Hepatocyte (in vitro differentiated cells): ENCODE data around the gene CNOT6. TPM values are rescaled to one million over a fixed set of nuclear protein-coding genes. Genes with fewer than 3 reads are reported as not detected.
A peak's percentile ranks its signal among the peaks of the same experiment; 100 is the strongest.

Experiments used
- DNase-seq: peaks from one replicate; pipeline ENCODE4 v3.0.0-alpha.2; 2016; ENCODE audit warnings: low spot score
- H2AFZ ChIP-seq: fragments of 200-600 bp; sonication (generic); 2 replicates; pipeline ENCODE4 v1.6.0; 2016; ENCODE audit warnings: antibody characterized with exemption, mild to moderate bottlenecking
- H3K27ac ChIP-seq: fragments of 200-600 bp; sonication (generic); 2 replicates; pipeline ENCODE4 v1.5.1; 2016; ENCODE audit warnings: mild to moderate bottlenecking
- H3K27me3 ChIP-seq: fragments of 200-600 bp; sonication (generic); 2 replicates; pipeline ENCODE4 v1.6.1; 2016
- H3K36me3 ChIP-seq: fragments of 200-600 bp; sonication (generic); replicated peaks from 2 replicates; pipeline ENCODE4 v1.5.1; 2016; ENCODE audit warnings: low read depth; ENCODE audit not compliant: insufficient read depth
- H3K4me1 ChIP-seq: fragments of 200-600 bp; sonication (generic); 2 replicates; pipeline ENCODE4 v1.5.1; 2016; ENCODE audit warnings: mild to moderate bottlenecking, moderate library complexity; ENCODE audit not compliant: insufficient read depth
- H3K4me2 ChIP-seq: fragments of 200-600 bp; sonication (generic); 2 replicates; pipeline ENCODE4 v1.6.0; 2016
- H3K4me3 ChIP-seq: fragments of 200-600 bp; sonication (generic); 2 replicates; pipeline ENCODE4 v1.5.1; 2016; ENCODE audit warnings: mild to moderate bottlenecking
- H3K79me2 ChIP-seq: fragments of 200-600 bp; sonication (generic); 2 replicates; pipeline ENCODE4 v1.6.0; 2017; ENCODE audit warnings: mild to moderate bottlenecking
- H3K9me2 ChIP-seq: fragments of 200-600 bp; sonication (generic); replicated peaks from 2 replicates; pipeline ENCODE4 v1.6.0; 2017; ENCODE audit warnings: mild to moderate bottlenecking; ENCODE audit not compliant: insufficient read depth
- H3K9me3 ChIP-seq: fragments of 200-600 bp; sonication (generic); 2 replicates; pipeline ENCODE4 v1.5.1; 2016; ENCODE audit warnings: low read depth, mild to moderate bottlenecking
- H4K20me1 ChIP-seq: fragments of 200-600 bp; sonication (generic); 2 replicates; pipeline ENCODE4 v1.6.0; 2016; ENCODE audit warnings: mild to moderate bottlenecking; ENCODE audit not compliant: insufficient read depth, poor library complexity, severe bottlenecking
- EZH2 ChIP-seq: fragments of 200-600 bp; sonication (generic); IDR thresholded peaks from 2 replicates; pipeline ENCODE4 v1.6.1; 2016; ENCODE audit warnings: antibody characterized with exemption, mild to moderate bottlenecking, borderline replicate concordance
- EZH2phosphoT487 ChIP-seq: fragments of 200-600 bp; sonication (generic); IDR thresholded peaks from one replicate; pipeline ENCODE4 v1.6.1; 2018; ENCODE audit warnings: antibody characterized with exemption, mild to moderate bottlenecking, low read depth, moderate library complexity; ENCODE audit not compliant: unreplicated experiment, severe bottlenecking
- WGBS: methylation state at CpG from one replicate; pipeline ENCODE4 v1.1.6; 2016; ENCODE audit warnings: low lambda C conversion rate; ENCODE audit errors: missing lambda C conversion rate; 5-methylcytosine and 5-hydroxymethylcytosine counted together
- polyA plus RNA-seq: library from polyadenylated mRNA; unstranded; fragments of >200 nt; fragmentation: Nextera tagmentation; extraction: Ambion mirVana; gene quantifications from 2 replicates; pipeline ENCODE4 v1.2.1, GENCODE V29; 2016
- total RNA-seq: library from RNA; depleted of rRNA; stranded (reverse); fragments of >200 nt; gene quantifications from 2 replicates; pipeline ENCODE4 v1.2.3, GENCODE V29; 2014
- TF ChIP-seq, protein P1 (sequence below): fragments of 200-600 bp; sonication (generic); IDR thresholded peaks from 2 replicates; pipeline ENCODE4 v1.5.1; 2016; ENCODE audit warnings: antibody characterized with exemption, mild to moderate bottlenecking; ENCODE audit not compliant: poor library complexity

Gene CNOT6
- total and polyA plus RNA-seq, 2 experiments from 2014 or later: 12.0 to 24.1 TPM

DNA sequence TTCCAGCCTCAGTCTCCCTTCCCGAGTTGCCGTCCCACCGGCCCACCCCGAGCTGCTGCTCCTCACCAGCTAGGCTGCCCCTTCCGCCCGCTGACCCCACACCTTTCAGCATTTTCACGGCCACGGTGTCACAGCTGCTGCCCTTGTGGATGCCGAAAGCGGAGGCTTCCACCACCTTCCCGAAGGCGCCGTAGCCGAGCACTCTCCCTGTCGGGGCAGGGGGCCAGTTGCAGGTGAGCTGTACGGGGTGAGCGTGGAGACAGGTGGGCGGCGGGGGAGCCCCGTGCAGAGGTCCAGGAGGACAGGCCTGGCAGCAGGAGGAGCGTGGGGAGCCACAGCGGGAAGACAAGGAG, 125.4 kb downstream of the CNOT6 start:
- H3K4me2 ChIP-seq: peak overlapping the region; percentile 97
- H3K9me3 ChIP-seq: no peaks in the 10 kb centered on the region
- H3K36me3 ChIP-seq: no peaks in the 10 kb centered on the region
- no peaks in the 10 kb centered on the region for H3K4me1 ChIP-seq
- no peaks in the 10 kb centered on the region for H3K9me2 ChIP-seq
- H3K27me3 ChIP-seq: peaks cover 13% of the 10 kb centered on the region
- no peak for DNase-seq
- H4K20me1 ChIP-seq: no peaks in the 10 kb centered on the region
- no peak overlapping the region for H3K27ac ChIP-seq
- no peak overlapping the region for H3K4me3 ChIP-seq
- TF ChIP-seq, protein P1, sequence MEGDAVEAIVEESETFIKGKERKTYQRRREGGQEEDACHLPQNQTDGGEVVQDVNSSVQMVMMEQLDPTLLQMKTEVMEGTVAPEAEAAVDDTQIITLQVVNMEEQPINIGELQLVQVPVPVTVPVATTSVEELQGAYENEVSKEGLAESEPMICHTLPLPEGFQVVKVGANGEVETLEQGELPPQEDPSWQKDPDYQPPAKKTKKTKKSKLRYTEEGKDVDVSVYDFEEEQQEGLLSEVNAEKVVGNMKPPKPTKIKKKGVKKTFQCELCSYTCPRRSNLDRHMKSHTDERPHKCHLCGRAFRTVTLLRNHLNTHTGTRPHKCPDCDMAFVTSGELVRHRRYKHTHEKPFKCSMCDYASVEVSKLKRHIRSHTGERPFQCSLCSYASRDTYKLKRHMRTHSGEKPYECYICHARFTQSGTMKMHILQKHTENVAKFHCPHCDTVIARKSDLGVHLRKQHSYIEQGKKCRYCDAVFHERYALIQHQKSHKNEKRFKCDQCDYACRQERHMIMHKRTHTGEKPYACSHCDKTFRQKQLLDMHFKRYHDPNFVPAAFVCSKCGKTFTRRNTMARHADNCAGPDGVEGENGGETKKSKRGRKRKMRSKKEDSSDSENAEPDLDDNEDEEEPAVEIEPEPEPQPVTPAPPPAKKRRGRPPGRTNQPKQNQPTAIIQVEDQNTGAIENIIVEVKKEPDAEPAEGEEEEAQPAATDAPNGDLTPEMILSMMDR: no peak
- no peak for TF ChIP-seq EZH2phosphoT487
- TF ChIP-seq EZH2: no peak
- H2AFZ ChIP-seq: no peak overlapping the region
- WGBS: 86% methylated on average over 22 of the region's 22 CpGs
- no peaks in the 10 kb centered on the region for H3K79me2 ChIP-seq

DNA sequence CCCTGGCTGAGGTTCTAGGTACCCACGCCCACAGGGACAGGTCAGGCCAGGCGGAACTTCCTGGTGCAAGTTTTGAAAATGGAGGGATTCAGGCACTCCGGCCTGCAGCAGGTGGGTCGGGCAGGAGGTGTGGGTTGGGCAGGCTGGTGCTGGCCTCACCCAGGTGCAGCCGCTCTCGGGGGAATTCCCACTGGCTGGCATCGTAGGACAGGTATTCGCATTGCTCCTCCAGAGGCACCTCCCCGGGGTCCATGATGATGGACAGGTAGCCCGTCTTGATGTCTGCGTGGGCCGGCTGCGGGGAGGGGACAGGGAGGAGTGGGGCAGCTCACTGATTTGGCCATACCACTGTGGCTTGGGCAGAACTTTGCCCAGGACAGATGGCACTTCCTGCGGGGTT, 125.8 kb downstream of the CNOT6 start:
- Histone ChIP-seq H3K36me3 (no peaks in the 10 kb centered on the region), H3K9me2 (no peaks in the 10 kb centered on the region), H3K27ac (no peak overlapping the region), H3K4me3 (no peak overlapping the region), H3K4me1 (no peaks in the 10 kb centered on the region), H3K9me3 (no peaks in the 10 kb centered on the region), H2AFZ (no peak overlapping the region), H4K20me1 (no peaks in the 10 kb centered on the region), H3K27me3 (peaks cover 13% of the 10 kb centered on the region), H3K4me2 (no peak overlapping the region), H3K79me2 (no peaks in the 10 kb centered on the region)
- 96% methylated on average over 14 of the region's 14 CpGs for WGBS
- TF ChIP-seq, protein P1: no peak
- TF ChIP-seq EZH2 (no peak), EZH2phosphoT487 (no peak)
- DNase-seq: no peak

DNA sequence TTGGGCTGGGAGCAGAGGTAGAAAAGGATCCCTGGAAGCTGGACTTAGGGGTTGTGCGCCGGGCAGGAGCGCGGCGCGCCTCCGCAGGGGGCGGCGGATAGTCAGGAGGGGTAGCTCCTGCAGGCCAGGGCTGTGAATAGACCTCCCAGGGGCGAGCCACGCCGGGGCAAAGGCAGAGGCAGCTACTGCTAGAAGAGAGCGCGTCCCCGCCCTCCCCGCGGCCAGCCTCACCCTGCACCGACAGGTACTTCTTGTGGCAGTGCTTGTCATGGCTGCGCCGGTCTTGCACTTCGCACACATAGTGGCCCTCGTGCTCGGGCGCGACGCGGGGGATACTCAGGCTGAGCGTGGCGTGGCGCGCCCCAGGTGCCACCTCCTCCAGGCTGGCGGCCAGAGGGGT, 127.1 kb downstream of the CNOT6 start:
- WGBS: 96% methylated on average over 24 of the region's 32 CpGs
- H3K4me2 ChIP-seq: no peak overlapping the region

More for the DNA sequence above, 127.1 kb downstream of the CNOT6 start:
- Histone ChIP-seq H3K9me3 (no peaks in the 10 kb centered on the region), H3K4me3 (no peak overlapping the region), H3K27me3 (peaks cover 13% of the 10 kb centered on the region), H3K36me3 (no peaks in the 10 kb centered on the region), H3K9me2 (no peaks in the 10 kb centered on the region), H3K79me2 (no peaks in the 10 kb centered on the region), H3K4me1 (no peaks in the 10 kb centered on the region), H4K20me1 (no peaks in the 10 kb centered on the region), H2AFZ (no peak overlapping the region), H3K27ac (no peak overlapping the region)
- DNase-seq: no peak
- no peak for TF ChIP-seq EZH2phosphoT487
- TF ChIP-seq, protein P1: no peak
- TF ChIP-seq EZH2: no peak
